GM10248 (cell line): ENCODE results near the gene MC2R.

Experiments used
- CTCF ChIA-PET: fragments of 300-600 bp; sonication (Branson Sonifier 250); formaldehyde crosslinking; extraction: SDS; loops from one replicate; lab custom pipeline; 2021; ENCODE audit warnings: antibody characterized with exemption; lab: Yijun Ruan, JAX
- POLR2A ChIA-PET: fragments of 350-650 bp; sonication (Branson Sonifier 250); formaldehyde crosslinking; extraction: SDS; loops from one replicate; lab custom pipeline; 2020; ENCODE audit warnings: antibody characterized with exemption; lab: Yijun Ruan, JAX
- DNase-seq: peaks from one replicate; pipeline ENCODE4 v3.0.0; 2012; ENCODE audit errors: extremely low spot score
- TF ChIP-seq, protein P1 (sequence below): IDR thresholded peaks from 2 replicates; pipeline ENCODE4 v1.5.1; 2012; ENCODE audit warnings: mild to moderate bottlenecking, low read depth; ENCODE audit errors: extremely low read depth, missing control alignments, control extremely low read depth

The MC2R gene

DNA sequence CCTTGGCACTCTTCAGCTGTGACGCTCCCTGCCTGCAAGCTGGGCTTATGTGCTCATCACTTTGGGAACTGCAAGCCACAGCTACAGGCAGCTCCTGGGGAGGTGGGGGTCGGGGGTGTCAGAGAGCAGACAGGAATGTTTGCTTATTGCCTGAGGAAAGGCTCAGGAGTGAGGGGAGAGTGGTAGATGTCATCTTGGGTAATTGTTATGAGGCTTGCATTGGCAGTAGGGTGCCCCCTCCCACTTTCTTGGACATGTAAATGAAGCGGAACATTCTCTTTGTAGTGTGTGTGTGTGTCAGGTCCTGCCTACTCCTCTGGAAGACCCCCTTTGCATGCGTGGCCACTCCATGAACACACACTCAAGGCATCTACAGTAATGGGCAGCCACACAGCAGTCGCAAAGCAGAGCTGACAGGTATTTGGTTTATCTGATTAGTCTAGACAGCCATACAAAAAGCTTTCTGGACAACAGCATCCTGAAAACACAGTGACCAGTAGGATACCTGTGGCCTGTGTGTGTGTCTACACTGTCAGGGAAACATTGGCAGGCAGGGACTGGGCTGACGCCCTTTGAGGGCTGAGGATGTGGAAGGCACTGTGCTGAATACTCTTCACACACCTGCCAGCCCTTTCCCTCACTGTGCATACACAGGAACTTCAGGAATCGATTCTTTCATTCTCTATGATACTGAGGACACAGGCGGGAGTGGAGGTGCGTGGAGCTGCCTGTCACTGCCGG, 17.1 kb upstream of the MC2R start:
- DNase-seq = no peak
- TF ChIP-seq, protein P1, sequence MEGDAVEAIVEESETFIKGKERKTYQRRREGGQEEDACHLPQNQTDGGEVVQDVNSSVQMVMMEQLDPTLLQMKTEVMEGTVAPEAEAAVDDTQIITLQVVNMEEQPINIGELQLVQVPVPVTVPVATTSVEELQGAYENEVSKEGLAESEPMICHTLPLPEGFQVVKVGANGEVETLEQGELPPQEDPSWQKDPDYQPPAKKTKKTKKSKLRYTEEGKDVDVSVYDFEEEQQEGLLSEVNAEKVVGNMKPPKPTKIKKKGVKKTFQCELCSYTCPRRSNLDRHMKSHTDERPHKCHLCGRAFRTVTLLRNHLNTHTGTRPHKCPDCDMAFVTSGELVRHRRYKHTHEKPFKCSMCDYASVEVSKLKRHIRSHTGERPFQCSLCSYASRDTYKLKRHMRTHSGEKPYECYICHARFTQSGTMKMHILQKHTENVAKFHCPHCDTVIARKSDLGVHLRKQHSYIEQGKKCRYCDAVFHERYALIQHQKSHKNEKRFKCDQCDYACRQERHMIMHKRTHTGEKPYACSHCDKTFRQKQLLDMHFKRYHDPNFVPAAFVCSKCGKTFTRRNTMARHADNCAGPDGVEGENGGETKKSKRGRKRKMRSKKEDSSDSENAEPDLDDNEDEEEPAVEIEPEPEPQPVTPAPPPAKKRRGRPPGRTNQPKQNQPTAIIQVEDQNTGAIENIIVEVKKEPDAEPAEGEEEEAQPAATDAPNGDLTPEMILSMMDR = no peak
- CTCF ChIA-PET = no interaction called here
- POLR2A ChIA-PET = no interaction called here

DNA sequence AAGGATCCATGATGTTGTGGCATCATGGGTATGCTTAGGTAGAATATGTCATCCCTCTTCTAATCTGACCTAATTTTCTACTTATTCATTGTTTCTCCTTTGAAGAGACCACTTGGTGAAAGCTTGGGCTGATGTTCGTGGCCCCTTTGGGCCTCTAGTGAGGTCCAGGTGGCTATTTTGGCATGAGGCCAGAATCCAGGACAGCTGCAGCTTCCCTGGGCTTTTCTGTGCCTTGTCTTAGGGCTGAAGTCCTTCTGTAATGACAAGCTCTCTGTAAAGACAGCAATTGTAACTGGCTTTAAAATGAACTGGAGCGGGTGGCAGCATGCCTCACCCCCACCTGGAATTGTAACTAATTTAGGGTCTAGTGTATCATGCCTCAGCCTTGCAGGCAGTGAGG, 15.6 kb upstream of the MC2R start:
- ChIA-PET POLR2A (no interaction called here), CTCF (no interaction called here)
- TF ChIP-seq, protein P1 = no peak
- DNase-seq = no peak

- ChIA-PET CTCF (no interaction called here), POLR2A (no interaction called here)
- TF ChIP-seq, protein P1 = no peak
- no peak for DNase-seq
Measured at GRCh38 chr18:13923221-13923620, 7.9 kb upstream of the MC2R start.

GRCh38 chr18:13918898-13919297, 3.6 kb upstream of the MC2R start:
- ChIA-PET CTCF (no interaction called here), POLR2A (no interaction called here)
- DNase-seq = no peak
- TF ChIP-seq, protein P1 = no peak

- ChIA-PET POLR2A (no interaction called here), CTCF (no interaction called here)
- no peak for DNase-seq
- TF ChIP-seq, protein P1 = no peak
Measured at GRCh38 chr18:13917401-13917800, 2.1 kb upstream of the MC2R start.

- ChIA-PET CTCF (interaction anchor here (1.3 kb wide), 1 partner anchor 189 kb away, joined by 3 read pairs; no protein-coding TSS in a partner anchor), POLR2A (no interaction called here)
- no peak for DNase-seq
- TF ChIP-seq, protein P1 = no peak
Measured at GRCh38 chr18:13916559-13916958, 1.2 kb upstream of the MC2R start.

DNA sequence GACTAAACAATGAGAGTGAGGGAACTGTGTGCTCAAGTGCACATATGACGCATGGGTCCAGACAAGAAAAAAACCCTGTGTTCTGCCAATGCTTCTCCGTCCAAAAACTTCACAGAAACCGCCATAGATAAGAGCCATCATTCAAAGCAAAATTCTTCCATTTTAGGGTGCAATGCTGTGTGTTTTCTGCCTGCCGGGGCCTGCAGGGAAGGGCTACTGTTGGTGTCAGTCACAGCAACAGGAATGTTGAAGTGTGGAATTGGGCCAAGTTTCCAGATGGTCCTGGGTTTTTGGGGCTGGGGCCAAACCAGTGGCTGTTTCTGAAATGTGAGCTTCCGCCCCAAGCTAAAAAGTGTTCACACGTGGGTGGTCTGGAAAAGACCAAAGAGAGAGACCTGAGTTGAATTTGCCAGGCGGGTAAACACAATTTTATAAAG, 677 bp upstream of the MC2R start:
- TF ChIP-seq, protein P1 = no peak
- CTCF ChIA-PET = interaction anchor here (1.2 to 1.4 kb wide), 5 partner anchors 9 to 189 kb away, joined by 3 to 4 read pairs (median 4); no protein-coding TSS in a partner anchor
- POLR2A ChIA-PET = no interaction called here
- no peak for DNase-seq
